BE2C (cell line): Measurements from ENCODE around the gene PMEPA1.

Experiments used
- DNase-seq: peaks from one replicate; pipeline ENCODE4 v3.0.0-alpha.2; 2020
- H3K27me3 ChIP-seq: fragments of 250-450 bp; sonication (Bioruptor Pico); 2 replicates; pipeline ENCODE4 v1.5.1; 2020; ENCODE audit warnings: mild to moderate bottlenecking
- H3K36me3 ChIP-seq: fragments of 250-450 bp; sonication (Bioruptor Pico); 2 replicates; pipeline ENCODE4 v1.5.1; 2020; ENCODE audit warnings: mild to moderate bottlenecking
- H3K4me1 ChIP-seq: fragments of 250-450 bp; sonication (Bioruptor Pico); 2 replicates; pipeline ENCODE4 v1.5.1; 2020
- H3K4me3 ChIP-seq: 2 replicates; pipeline ENCODE4 v1.5.1; 2011; ENCODE audit warnings: low read depth, low read length
- H3K9me3 ChIP-seq: fragments of 250-450 bp; sonication (Bioruptor Pico); 2 replicates; pipeline ENCODE4 v1.5.1; 2020
- CTCF ChIP-seq: IDR thresholded peaks from 2 replicates; pipeline ENCODE4 v1.5.1; 2012; ENCODE audit warnings: mild to moderate bottlenecking, low read depth, low read length

The PMEPA1 gene

DNA sequence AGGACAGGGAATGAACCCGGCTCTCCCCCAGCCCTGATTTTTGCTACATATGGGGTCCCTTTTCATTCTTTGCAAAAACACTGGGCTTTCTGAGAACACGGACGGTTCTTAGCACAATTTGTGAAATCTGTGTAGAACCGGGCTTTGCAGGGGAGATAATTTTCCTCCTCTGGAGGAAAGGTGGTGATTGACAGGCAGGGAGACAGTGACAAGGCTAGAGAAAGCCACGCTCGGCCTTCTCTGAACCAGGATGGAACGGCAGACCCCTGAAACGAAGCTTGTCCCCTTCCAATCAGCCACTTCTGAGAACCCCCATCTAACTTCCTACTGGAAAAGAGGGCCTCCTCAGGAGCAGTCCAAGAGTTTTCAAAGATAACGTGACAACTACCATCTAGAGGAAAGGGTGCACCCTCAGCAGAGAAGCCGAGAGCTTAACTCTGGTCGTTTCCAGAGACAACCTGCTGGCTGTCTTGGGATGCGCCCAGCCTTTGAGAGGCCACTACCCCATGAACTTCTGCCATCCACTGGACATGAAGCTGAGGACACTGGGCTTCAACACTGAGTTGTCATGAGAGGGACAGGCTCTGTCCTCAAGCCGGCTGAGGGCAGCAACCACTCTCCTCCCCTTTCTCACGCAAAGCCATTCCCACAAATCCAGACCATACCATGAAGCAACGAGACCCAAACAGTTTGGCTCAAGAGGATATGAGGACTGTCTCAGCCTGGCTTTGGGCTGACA lies 60.8 kb downstream of the PMEPA1 start:
- no peak for TF ChIP-seq CTCF
- H3K4me3 ChIP-seq, result no peak overlapping the region
- H3K36me3 ChIP-seq, result peaks cover 9% of the 10 kb centered on the region; the same call in 1 of the 2 replicates
- H3K4me1 ChIP-seq, result no peaks in the 10 kb centered on the region
- no peaks in the 10 kb centered on the region for H3K9me3 ChIP-seq
- DNase-seq, result no peak
- no peaks in the 10 kb centered on the region for H3K27me3 ChIP-seq

DNA sequence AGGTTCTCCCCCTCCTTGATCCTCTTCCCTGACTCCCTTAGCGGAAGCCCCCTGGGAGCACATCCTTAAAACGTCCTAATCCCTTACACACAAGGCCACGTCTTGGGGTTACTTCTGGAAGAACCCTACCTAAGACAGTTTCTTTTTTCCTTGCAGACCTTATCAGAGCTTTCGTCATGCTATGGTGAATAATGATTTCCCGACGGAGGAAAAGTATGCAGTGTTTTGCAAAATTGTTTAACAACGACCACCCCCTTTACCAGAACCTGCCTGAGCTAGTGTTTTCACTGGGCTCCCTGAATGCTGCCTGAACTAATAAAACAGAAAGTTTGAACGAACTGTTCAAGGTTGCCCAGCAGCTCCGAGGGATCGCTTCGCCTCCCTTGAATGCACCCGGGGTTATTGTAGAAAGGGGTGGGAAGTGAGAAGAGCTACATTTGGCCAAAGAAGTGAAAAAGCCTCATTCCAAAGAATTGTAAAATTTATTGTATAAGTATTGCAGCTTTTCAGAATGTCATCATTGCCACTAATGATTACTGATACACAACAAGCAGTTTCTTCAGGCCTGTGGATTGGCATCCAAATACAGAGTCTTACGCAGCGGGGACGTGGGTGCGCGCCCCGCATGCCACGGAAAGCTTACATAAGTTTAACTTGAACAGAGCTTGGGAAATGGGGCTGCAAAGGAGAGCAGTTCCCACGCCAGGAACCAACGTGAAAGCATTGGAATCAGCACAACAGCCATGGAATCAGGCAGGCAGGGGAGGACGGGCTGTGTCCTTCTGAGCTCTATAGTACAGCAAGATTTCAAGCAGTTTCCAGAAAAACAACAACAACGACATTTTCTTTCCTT lies 61.7 kb downstream of the PMEPA1 start:
- Histone ChIP-seq H3K27me3 (no peaks in the 10 kb centered on the region), H3K36me3 (peaks cover 9% of the 10 kb centered on the region; the same call in 1 of the 2 replicates), H3K4me3 (no peak overlapping the region), H3K9me3 (no peaks in the 10 kb centered on the region), H3K4me1 (no peaks in the 10 kb centered on the region)
- no peak for TF ChIP-seq CTCF
- no peak for DNase-seq

GRCh38 chr20:57647006-57647932 lies 62.5 kb downstream of the PMEPA1 start:
- no peaks in the 10 kb centered on the region for H3K4me1 ChIP-seq
- H3K27me3 ChIP-seq, result peaks cover 8% of the 10 kb centered on the region
- DNase-seq, result no peak
- H3K4me3 ChIP-seq, result no peak overlapping the region
- no peak for TF ChIP-seq CTCF
- H3K9me3 ChIP-seq, result no peaks in the 10 kb centered on the region
- peaks cover 6% of the 10 kb centered on the region; the same call in 1 of the 2 replicates for H3K36me3 ChIP-seq

- TF ChIP-seq CTCF, result no peak
- Histone ChIP-seq H3K4me3 (no peak overlapping the region), H3K4me1 (no peaks in the 10 kb centered on the region), H3K36me3 (no peaks in the 10 kb centered on the region), H3K27me3 (peaks cover 48% of the 10 kb centered on the region), H3K9me3 (no peaks in the 10 kb centered on the region)
- no peak for DNase-seq
Measured at GRCh38 chr20:57638895-57639236, 70.9 kb downstream of the PMEPA1 start.

DNA sequence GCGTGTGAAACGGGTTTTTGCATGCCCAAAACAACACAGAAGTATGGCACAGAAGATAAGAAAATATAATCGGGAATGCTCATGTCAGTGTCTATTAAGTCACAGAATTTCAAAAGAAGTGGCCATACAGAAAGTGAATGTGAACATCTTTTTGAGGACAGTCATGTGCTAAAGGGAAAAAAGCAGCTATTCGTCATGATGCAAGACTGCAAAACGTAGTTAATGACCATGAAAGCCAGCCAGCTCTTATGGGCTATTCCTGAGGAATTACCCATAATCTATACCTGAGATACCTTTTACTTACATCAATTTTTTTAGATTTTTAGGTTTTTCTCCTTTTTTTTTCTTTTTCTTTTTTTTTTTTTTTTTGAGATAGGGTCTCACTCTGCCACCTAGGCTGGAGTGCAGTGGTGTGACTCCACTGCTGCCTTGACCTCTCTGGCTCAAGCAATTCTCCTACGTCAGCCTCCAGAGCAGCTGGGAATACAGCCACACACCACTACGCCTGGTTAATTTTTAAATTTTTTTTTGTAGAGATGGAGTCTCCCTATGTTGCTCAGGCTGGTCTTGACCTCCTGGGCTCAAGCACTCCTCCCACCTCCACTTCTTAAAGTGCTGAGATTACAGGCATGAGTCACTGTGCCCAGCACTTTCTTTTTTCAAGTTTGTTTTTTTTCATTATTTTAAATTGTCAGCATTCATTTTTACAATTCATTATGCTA lies 71.5 kb downstream of the PMEPA1 start:
- H3K36me3 ChIP-seq, result no peaks in the 10 kb centered on the region
- no peak for DNase-seq
- H3K27me3 ChIP-seq, result peaks cover 48% of the 10 kb centered on the region
- H3K9me3 ChIP-seq, result no peaks in the 10 kb centered on the region
- no peak for TF ChIP-seq CTCF
- H3K4me3 ChIP-seq, result no peak overlapping the region
- H3K4me1 ChIP-seq, result no peaks in the 10 kb centered on the region
